Endometrium (tissue), 2 donors: Measurements from ENCODE around the gene MPZL3.

Source experiments
- FAIRE-seq: peaks from 2 replicates; lab custom pipeline; 2012; peaks lifted over from hg19 to GRCh38; lab: Jason Lieb, UNC
- donor health status: control.
- donor health status: control.

The MPZL3 gene

GRCh38 chr11:118264569-118265465, 12.7 kb upstream of the MPZL3 start:
- FAIRE-seq = no peak

GRCh38 chr11:118263695-118264568, 11.8 kb upstream of the MPZL3 start, which contains the start of gene MPZL2:
TSS of gene MPZL2 (minus strand) at chr11:118264297. CDS start at chr11:118264153, 144 bp downstream.
- FAIRE-seq = no peak

- FAIRE-seq = no peak
Observed at GRCh38 chr11:118263112-118263511, 10.9 kb upstream of the MPZL3 start.

- no peak for FAIRE-seq
Observed at GRCh38 chr11:118260353-118260752, 8.2 kb upstream of the MPZL3 start.

- FAIRE-seq = no peak
Observed at GRCh38 chr11:118259138-118259537, 7.0 kb upstream of the MPZL3 start.

- FAIRE-seq = no peak
Observed at GRCh38 chr11:118258410-118258809, 6.2 kb upstream of the MPZL3 start.

- FAIRE-seq = no peak
Observed at GRCh38 chr11:118252688-118253087, 523 bp upstream of the MPZL3 start.

- FAIRE-seq = no peak
Observed at GRCh38 chr11:118247041-118247440, 5.1 kb downstream of the MPZL3 start.

- FAIRE-seq = no peak
Observed at GRCh38 chr11:118245936-118246562, 6.1 kb downstream of the MPZL3 start.

GRCh38 chr11:118243993-118244762, 8.0 kb downstream of the MPZL3 start:
- FAIRE-seq = no peak

- no peak for FAIRE-seq
Observed at GRCh38 chr11:118243161-118243560, 9.0 kb downstream of the MPZL3 start.

- no peak for FAIRE-seq
Observed at GRCh38 chr11:118241764-118242098, 10.4 kb downstream of the MPZL3 start.

GRCh38 chr11:118240999-118241763, 11.0 kb downstream of the MPZL3 start:
- FAIRE-seq = no peak

- FAIRE-seq = no peak
Observed at GRCh38 chr11:118239509-118240205, 12.5 kb downstream of the MPZL3 start.

- FAIRE-seq = no peak
Observed at GRCh38 chr11:118238929-118239328, 13.2 kb downstream of the MPZL3 start.

GRCh38 chr11:118238421-118238820, 13.7 kb downstream of the MPZL3 start:
- no peak for FAIRE-seq

GRCh38 chr11:118236170-118236569, 16.0 kb downstream of the MPZL3 start:
- FAIRE-seq = no peak

GRCh38 chr11:118234833-118235232, 17.3 kb downstream of the MPZL3 start:
- FAIRE-seq = no peak

- no peak for FAIRE-seq
Observed at GRCh38 chr11:118233850-118234249, 18.3 kb downstream of the MPZL3 start.

- no peak for FAIRE-seq
Observed at GRCh38 chr11:118233377-118233776, 18.8 kb downstream of the MPZL3 start.
